GM21390 (cell line): ENCODE results near the gene KRTAP3-3.
"Not testable (repeated sequence)": the region's sequence is repeated elsewhere in the genome, so short reads cannot be mapped to it uniquely, and the experiment has no call there.

Experiments
- ATAC-seq: cut with Tn5 transposase; IDR thresholded peaks from one replicate; pipeline ENCODE4 v1.9.1; 2021; ENCODE audit not compliant: unreplicated experiment

The KRTAP3-3 gene

DNA sequence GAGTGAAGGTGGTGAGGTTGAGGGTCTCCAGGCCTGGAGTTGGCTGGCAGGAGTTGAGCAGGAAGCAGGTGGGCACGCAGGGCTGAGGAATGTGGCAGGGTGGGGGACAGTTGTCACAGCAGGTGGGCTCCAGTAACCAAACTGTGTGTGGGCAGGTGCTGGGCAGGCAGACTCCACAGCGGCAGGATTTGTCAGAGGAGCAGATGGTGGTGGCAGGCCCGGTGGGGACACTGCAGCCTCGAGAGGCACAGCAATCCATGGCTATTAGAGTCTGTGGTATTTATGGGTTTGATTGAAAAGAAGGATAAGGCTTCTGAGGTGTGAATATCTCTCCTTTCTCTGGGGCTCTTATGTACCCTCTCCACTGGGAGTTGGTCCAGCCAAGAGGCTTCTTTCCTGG, at the start of gene KRTAP3-3:
Gene KRTAP3-3 (minus strand): TSS at position 326 of the 400 bp plus-strand sequence. CDS start 67 bp downstream, at position 259.
- no peak for ATAC-seq

DNA sequence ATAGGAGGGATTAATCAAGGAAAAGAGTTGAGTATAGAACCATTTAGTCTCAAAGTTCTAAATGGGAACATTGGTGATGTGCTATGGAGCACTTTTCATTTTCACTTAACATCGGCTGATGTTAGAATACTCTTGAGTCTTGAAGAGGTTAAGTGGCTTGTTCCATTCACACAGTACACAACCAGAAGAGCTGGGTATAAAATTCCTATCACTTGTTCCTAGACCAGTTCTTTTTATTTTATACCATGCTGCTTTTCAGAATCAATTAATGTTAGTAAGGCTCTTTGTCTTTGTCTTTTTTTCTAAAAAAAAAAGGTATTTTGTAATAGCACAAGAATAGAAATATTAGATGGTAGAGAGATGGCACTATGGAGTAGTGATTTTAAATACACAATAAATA, 49.0 kb upstream of the KRTAP3-3 start:
- ATAC-seq = no peak

DNA sequence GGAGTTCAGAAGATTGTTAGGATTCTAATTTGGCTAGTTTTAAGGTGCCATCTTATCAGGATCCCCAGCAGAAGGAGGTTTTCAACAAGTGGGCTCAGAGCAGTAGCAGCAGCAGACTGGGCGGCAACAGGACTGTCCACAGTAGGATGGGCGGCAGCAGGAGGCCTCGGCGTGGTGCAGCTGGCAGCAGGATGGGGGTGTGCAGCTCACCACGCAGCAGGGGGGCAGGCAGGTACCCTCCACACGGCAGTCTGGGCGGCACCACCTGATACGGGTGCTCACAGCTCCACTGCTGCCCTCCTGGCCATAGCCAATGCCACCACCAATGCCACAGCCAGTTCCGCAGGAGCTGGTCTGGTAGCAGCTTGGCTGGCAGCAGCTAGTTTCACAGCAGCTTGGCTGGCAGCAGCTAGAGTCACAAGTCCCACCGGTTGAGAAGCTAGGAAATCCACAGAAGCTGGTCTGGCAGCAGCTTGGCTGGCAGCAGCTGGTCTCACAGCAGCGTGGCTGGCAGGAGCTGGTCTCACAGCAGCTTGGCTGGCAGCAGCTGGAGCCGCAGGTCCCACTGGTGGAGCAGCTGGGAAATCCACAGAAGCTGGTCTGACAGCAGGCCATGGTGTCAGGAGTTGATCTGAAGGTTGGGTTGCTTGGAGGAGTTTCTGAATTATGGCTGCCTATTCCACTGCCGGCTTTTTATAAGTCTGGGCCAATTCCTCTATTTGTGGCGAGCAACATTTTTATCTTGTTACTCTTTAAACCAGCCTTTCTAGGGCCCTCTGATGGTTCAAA, 47.0 kb upstream of the KRTAP3-3 start, which contains the start of gene KRTAP1-1:
Gene KRTAP1-1 (minus strand): TSS at position 668 of the 789 bp plus-strand sequence. CDS start 53 bp downstream, at position 615.
- not testable (repeated sequence) for ATAC-seq

DNA sequence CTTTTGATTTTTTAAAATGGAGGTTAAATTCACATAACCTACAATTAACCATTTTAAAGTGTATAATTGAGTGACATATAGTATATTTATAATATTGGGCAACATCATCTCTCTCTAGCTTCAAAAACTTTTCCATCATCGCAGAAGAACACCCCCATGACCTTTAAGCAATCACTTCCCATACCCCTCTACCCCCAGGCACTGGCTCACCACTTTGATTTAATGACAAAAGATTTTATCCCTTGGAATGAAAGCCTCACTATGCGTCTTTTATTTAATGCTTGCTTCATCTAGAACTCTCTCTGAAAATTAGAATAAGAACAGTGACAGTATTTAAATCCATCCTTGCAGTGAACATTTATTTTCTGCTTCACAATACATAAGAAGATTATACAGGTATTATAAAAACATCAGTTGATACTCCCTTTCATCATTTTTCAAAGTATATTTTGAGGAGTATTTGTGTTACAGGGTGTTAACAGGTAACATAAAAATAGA, 43.9 kb upstream of the KRTAP3-3 start:
- no peak for ATAC-seq

DNA sequence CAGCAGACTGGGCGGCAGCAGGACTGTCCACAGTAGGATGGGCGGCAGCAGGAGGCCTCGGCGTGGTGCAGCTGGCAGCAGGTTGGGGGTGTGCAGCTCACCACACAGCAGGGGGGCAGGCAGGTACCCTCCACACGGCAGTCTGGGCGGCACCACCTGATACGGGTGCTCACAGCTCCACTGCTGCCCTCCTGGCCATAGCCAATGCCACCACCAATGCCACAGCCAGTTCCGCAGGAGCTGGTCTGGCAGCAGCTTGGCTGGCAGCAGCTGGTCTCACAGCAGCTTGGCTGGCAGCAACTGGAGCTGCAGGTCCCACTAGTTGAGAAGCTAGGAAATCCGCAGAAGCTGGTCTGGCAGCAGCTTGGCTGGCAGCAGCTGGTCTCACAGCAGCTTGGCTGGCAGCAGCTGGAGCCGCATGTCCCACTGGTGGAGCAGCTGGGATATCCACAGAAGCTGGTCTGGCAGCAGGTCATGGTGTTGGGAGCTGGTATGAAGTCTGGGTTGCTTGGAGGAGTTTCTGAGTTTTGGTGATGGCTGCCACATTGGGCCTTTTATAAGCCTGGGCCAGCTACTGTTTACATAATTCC, 40.5 kb upstream of the KRTAP3-3 start, which contains the start of gene KRTAP1-3:
Gene KRTAP1-3 (minus strand): TSS at position 529 of the 590 bp plus-strand sequence. CDS start 53 bp downstream, at position 476.
- ATAC-seq = not testable (repeated sequence)

DNA sequence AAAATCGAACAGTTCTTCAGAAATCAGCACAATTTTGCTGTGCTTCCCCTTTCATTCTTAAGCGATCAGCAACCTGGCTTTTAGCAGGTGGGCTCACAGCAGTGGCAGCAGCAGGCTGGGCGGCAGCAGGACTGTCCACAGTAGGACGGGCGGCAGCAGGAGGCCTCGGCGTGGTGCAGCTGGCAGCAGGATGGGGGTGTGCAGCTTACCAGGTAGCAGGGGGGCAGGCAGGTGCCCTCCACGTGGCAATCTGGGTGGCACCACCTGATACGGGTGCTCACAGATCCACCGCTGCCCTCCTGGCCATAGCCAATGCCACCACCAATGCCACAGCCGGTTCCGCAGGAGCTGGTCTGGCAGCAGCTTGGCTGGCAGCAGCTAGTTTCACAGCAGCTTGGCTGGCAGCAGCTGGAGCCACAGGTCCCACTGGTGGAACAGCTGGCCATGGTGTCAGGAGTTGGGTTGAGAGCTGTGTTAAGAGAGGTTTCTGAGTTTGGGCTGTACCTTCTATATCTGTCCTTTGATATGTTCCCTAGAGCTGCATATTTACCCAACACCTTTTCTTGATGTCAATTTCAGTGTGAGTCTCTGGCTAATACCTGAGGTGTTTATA, 35.8 kb upstream of the KRTAP3-3 start, which contains the start of gene KRTAP1-4:
Gene KRTAP1-4 (minus strand): TSS at position 563 of the 613 bp plus-strand sequence. CDS start 117 bp downstream, at position 446.
- ATAC-seq = no peak

DNA sequence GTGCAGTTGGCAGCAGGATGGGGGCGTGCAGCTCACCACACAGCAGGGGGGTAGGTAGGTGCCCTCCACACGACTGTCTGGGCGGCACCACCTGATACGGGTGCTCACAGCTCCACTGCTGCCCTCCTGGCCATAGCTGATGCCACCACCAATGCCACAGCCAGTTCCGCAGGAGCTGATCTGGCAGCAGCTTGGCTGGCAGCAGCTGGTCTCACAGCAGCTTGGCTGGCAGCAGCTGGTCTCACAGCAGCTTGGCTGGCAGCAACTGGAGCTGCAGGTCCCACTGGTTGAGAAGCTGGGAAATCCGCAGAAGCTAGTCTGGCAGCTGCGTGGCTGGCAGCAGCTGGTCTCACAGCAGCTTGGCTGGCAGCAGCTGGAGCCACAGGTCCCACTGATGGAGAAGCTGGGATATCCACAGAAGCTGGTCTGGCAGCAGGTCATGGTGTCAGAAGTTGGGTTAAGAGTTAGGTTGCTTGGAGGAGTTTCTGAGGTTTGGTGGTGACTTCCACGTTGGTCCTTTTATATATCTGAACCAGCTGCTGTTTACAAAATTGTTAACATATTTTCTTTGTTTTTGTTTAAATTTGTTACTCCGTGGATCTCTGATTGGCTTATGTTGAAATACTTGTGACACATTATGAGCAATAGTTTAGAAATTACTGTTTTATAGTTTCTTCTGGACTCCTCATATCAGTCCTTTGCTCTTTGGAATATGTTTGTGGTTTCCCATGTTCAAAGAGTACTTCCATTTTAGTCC, 32.9 kb upstream of the KRTAP3-3 start, which contains the start of gene KRTAP1-5:
Gene KRTAP1-5 (minus strand): TSS at position 494 of the 757 bp plus-strand sequence. CDS start 53 bp downstream, at position 441.
- ATAC-seq = no peak

DNA sequence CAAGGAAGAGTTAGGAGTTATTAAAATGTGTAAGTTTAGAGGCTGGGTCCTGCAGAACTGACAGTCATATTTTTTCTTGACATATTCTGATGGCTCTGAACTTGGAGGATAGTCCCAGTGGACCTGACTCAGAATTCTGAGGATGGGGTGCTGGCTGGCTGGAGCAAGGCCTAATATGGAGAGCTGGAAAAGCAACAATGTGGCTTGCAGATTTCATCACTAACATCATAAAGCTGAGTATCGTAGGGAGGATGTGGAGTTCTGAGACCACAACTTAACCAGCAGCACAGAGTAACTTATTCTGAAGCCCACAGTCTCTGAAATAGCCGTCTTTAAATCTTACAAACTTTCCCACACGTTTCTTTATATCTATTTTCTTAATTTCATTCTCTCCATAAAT, 30.7 kb upstream of the KRTAP3-3 start:
- ATAC-seq = no peak

DNA sequence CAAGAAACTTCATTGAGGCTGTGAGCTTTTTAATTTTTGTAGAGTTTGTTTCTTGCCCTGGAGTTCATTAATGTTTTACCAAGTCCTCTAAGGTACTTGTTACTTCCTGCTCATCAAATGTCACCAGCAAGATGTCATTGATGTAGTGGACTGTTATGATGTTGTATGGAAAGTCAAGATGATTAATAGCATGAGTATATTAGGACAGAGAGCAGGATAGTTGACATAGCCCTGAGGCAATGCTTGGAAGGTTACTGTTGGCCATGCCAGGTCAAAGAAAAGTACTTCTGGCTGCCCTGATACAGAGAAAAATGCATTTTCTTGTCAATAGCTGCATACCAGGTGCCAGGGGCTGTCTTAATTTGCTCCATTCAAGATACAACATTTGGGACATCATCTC, 26.4 kb upstream of the KRTAP3-3 start:
- ATAC-seq = no peak

DNA sequence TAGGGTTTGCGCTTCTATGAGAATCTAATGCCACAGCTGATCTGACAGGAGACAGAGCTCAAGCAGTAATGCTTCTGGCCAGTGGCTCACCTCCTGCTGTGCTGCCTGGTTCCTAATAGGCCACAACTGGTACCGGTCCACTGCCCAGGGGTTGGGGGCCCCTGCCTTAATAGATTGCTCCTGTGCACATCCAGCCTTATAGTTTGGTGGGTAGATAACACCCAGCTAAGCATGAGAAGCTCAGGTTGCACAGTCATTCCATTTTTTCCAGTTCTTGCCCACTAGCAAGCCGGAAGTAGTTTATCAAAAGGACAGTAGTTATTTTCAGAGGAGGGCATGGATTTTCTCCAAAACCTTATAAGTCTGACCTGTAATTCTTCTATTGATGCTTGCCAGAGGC, 25.5 kb upstream of the KRTAP3-3 start:
- ATAC-seq = no peak

DNA sequence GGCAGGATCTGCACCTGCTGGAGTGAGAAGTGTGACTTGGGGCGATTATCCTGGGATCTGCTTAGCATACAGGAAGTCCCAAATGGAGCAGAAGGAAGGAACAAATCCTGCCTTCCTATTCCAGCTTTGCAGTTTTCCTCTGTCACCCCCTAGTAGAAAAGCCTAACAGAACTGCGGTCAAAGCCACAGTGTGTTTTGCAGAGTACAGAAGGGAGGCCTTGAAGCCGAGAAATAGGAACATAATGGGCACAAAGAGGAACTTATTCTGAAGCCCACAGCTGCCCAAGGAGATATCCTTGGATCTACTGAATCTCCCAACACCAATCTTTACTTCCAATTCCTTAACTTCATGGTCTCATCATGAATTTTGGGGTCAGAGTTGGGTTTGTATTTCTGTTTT, 24.6 kb upstream of the KRTAP3-3 start:
- ATAC-seq = no peak

DNA sequence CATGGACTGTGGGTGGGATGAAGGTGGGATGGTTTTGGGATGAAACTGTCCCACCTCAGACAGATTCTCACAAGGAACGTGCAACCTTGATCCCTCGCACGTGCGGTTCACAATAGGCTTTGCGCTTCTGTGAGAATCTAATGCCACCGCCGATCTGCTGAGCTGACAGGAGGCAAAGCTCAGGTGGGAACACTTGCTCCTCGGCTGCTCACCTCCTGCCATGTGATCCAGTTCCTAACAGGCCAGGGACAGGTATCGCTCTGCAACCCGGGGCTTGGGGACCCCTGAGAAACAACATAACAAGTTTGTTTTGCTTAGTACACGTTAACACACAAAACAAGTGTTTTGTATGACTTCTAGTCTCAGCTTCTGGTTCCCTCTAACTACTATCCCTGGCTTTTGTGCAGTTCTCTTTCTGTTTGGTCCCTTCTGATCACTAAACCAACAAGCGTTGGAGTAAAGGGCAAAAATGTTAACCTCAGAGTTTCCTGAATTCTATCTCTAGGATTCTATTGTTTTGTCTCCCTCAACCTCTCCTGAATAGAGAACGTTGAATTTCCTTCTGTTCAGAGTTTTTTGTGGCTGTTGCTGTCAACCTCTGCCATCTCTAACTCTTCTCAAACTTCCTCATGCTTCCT, 22.7 kb upstream of the KRTAP3-3 start:
- no peak for ATAC-seq

DNA sequence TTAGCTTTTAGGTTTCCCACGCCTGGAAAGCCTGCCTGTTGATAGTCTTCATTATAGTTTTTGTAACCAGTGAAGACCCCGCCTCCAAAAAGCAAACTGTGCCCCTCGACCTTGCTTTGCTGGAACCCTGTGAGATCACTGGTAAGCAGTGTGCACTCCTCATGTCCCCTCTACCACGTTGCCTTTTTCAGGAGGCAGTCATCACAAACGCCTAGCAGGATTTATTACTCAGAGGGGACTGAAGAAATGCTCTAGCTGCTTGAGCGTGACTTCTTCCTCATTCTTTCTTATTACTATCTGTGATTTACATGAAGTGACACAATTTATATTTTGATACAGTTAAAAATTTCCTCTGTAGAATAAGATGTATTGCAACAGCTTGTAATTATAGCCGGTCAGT, 21.5 kb upstream of the KRTAP3-3 start:
- no peak for ATAC-seq

DNA sequence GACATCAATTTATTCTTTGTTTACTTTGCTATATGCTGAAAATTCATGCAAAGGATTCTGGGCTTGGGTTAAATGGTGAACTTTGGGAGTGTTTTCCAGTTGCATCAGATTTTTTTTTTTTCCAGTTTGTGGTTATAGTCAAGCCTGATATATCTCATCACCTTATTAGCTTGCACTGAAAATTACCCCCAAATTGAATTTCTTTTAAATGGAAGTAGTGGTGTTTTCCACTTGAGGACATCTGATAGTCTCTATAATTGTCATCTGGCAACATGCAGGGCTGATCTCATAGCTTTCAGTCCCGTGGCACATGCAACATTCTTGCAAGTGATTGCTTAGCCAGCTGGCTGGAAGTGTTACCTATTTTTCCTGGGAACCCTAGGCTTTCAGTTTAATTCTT, 19.6 kb upstream of the KRTAP3-3 start:
- no peak for ATAC-seq

DNA sequence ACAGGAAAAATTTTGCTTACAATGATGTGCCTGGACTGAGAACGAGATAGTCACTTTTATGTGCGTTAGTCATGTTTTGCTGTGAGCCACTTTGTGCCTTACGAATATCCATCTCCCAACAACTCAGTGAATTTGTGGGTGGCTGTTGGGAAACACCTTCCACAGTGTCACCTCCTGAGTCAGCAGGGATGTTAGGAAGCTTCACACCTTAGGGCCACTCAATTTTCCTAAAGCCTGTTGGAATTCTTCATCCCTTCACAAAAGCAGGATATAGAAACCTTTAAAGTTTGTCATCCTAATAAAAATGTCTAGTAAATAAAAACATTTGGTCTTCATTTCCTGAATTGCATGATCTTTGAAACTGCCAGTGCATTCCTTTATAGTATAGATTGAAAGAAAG, 19.2 kb upstream of the KRTAP3-3 start:
- ATAC-seq = no peak

DNA sequence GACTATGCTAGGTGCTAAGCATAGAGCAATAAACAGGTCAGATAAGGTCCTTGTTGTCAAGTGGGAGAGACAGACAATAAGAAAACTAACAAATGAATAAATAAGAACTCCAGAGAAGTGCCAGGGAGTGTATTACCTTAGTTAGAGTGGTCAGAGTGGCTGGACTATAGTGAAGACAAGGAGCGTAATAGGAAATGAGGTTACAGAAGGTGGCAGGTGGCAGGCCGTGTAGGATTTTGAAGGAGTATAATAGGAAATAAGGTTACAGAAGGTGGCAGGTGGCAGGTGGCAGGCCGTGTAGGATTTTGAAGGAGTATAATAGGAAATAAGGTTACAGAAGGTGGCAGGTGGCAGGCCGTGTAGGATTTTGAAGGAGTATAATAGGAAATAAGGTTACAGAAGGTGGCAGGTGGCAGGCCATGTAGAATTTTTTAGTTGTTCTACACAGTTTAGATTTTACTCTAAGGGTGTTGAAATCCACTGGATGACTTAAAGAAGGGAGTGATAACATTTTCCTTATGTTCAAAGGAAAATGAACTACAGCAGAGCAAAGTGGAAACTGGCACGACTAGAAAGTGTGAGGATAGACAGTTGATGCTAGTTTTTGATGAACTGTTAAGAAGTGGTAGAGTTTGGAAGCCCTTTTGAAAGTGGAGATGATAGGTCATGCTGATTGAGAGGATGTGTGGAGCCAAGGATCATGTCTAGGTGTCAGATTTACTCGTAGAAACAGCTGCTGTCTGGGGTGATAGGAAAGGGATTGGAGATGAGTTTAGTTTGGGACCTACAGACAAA, 18.6 kb upstream of the KRTAP3-3 start:
- no peak for ATAC-seq

DNA sequence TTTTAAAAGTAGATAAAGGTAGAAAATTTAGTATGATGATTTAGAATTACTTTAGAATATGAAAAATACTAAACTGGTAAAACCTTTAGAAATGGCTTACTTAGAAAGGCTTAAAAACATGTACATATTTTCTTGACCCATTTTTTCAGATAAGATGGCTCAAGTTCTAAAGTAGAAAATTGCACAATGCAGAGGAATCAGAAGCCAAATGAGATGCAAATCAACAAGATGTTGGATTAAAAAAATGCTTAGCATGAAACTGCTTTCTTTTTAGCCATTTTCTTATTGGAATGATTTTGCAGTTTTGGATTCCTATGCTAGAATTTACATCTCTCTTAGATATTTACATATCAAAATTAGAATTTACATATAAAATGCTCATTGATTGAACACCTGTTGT, 16.5 kb upstream of the KRTAP3-3 start:
- no peak for ATAC-seq

DNA sequence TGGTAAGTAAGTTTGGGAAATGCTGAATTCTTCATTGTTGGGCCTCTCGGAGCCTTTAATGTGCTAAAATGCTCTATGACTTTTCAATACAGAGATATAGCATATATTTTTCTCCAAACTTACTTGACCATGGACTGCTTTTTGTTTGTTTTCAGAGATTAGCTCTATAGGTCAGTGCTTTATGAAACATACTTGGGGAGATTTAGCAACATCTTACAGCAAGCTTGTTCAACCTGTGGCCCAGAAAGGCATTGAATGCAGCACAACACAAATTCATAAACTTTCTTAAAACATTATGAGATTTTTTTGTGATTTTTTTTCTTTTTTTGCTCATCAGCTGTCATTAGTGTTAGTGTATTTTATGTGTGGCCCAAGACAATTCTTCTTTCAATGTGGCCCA, 16.0 kb upstream of the KRTAP3-3 start:
- no peak for ATAC-seq

DNA sequence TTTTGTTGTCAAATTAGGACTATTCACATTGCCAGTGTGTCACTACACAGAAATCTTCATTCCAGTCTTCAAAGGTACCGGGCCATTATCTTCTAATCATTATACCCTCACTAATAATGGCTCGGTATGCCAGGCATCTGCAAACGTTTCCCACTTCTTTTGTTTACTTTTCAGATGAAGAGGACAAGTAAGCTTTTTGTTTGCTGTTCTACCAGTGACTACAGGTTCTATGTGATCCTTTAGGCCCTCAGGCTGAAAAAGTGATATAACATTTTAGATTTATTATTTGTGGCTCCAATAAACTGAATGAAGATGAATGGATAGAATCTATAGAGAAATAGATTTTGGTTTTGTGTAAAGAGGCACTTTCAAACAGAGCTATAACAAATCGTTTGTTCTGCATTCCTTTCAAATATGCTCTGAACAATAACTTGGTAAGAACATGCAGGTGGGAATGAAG, 15.4 kb upstream of the KRTAP3-3 start:
- ATAC-seq = no peak
